RCC 7860 (cell line): ENCODE measurements around the gene LDHAL6A.

Experiments used
- DNase-seq: peaks from one replicate; pipeline ENCODE4 v3.0.0-alpha.2; 2015; ENCODE audit warnings: low spot score
- FAIRE-seq: peaks from 2 replicates; lab custom pipeline; 2012; peaks lifted over from hg19 to GRCh38; lab: Jason Lieb, UNC

LDHAL6A gene

GRCh38 chr11:18490319-18490718 lies 34.7 kb downstream of the LDHAL6A start:
- no peak for FAIRE-seq
- DNase-seq, result no peak

GRCh38 chr11:18490736-18491485 lies 35.3 kb downstream of the LDHAL6A start:
- FAIRE-seq, result no peak
- DNase-seq, result no peak

GRCh38 chr11:18491924-18492323 lies 36.3 kb downstream of the LDHAL6A start:
- FAIRE-seq (no peak), DNase-seq (no peak)

GRCh38 chr11:18492888-18493287 lies 37.2 kb downstream of the LDHAL6A start:
- DNase-seq (no peak), FAIRE-seq (no peak)

GRCh38 chr11:18493310-18493709 lies 37.7 kb downstream of the LDHAL6A start:
- FAIRE-seq, result no peak
- no peak for DNase-seq

GRCh38 chr11:18495271-18495670 lies 39.6 kb downstream of the LDHAL6A start:
- DNase-seq (no peak), FAIRE-seq (no peak)

- DNase-seq, result no peak
- no peak for FAIRE-seq
Observed at GRCh38 chr11:18495703-18496102, 40.0 kb downstream of the LDHAL6A start.

- FAIRE-seq (no peak), DNase-seq (no peak)
Observed at GRCh38 chr11:18498039-18498438, 42.4 kb downstream of the LDHAL6A start.

- no peak for DNase-seq
- FAIRE-seq, result no peak
Observed at GRCh38 chr11:18501629-18502028, 46.0 kb downstream of the LDHAL6A start.

- no peak for FAIRE-seq
- no peak for DNase-seq
Observed at GRCh38 chr11:18502352-18502751, 46.7 kb downstream of the LDHAL6A start.

GRCh38 chr11:18521122-18521521 lies 65.5 kb downstream of the LDHAL6A start:
- DNase-seq, result no peak
- no peak for FAIRE-seq

- no peak for FAIRE-seq
- DNase-seq, result no peak
Observed at GRCh38 chr11:18522388-18522787, 66.7 kb downstream of the LDHAL6A start.

- no peak for FAIRE-seq
- no peak for DNase-seq
Observed at GRCh38 chr11:18523084-18523483, 67.4 kb downstream of the LDHAL6A start.

GRCh38 chr11:18524248-18524647 lies 68.6 kb downstream of the LDHAL6A start:
- no peak for FAIRE-seq
- DNase-seq, result no peak

GRCh38 chr11:18526130-18526520 lies 70.5 kb downstream of the LDHAL6A start:
- no peak for FAIRE-seq
- no peak for DNase-seq

GRCh38 chr11:18526521-18527296 lies 71.1 kb downstream of the LDHAL6A start, which contains the start of gene TSG101:
TSG101 (minus strand) TSS chr11:18526942; CDS start chr11:18526816, 126 bp downstream.
- DNase-seq, result peak; percentile 77
- no peak for FAIRE-seq

- FAIRE-seq, result no peak
Observed at GRCh38 chr11:18527512-18527911, 71.9 kb downstream of the LDHAL6A start.

More at GRCh38 chr11:18527512-18527911, 71.9 kb downstream of the LDHAL6A start:
- peak; percentile 30 for DNase-seq
